A549 (cell line): ENCODE data around the gene KLHL36.

Source experiments
- MAX ChIP-seq: IDR thresholded peaks from 2 replicates; pipeline ENCODE4 v1.6.1; 2012
- RCOR1 ChIP-seq: fragments of 150-350 bp; IDR thresholded peaks from 2 replicates; pipeline ENCODE4 v1.6.1; 2014; ENCODE audit warnings: antibody characterized with exemption, low read length, low read depth
- REST ChIP-seq: fragments of 200-600 bp; sonication (generic); IDR thresholded peaks from 2 replicates; pipeline ENCODE4 v1.6.1; 2016; ENCODE audit warnings: antibody characterized with exemption, mild to moderate bottlenecking, moderate library complexity
- TF ChIP-seq, protein P1 (sequence below): fragments of >200 bp; sonication (Bioruptor Twin); formaldehyde crosslinking; IDR thresholded peaks from 3 replicates; pipeline ENCODE4 v1.5.1; 2016

GRCh38 chr16:84633622-84634021 is 14.7 kb upstream of the KLHL36 start:
- TF ChIP-seq REST, result no peak
- TF ChIP-seq, protein P1, sequence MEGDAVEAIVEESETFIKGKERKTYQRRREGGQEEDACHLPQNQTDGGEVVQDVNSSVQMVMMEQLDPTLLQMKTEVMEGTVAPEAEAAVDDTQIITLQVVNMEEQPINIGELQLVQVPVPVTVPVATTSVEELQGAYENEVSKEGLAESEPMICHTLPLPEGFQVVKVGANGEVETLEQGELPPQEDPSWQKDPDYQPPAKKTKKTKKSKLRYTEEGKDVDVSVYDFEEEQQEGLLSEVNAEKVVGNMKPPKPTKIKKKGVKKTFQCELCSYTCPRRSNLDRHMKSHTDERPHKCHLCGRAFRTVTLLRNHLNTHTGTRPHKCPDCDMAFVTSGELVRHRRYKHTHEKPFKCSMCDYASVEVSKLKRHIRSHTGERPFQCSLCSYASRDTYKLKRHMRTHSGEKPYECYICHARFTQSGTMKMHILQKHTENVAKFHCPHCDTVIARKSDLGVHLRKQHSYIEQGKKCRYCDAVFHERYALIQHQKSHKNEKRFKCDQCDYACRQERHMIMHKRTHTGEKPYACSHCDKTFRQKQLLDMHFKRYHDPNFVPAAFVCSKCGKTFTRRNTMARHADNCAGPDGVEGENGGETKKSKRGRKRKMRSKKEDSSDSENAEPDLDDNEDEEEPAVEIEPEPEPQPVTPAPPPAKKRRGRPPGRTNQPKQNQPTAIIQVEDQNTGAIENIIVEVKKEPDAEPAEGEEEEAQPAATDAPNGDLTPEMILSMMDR, result no peak
- TF ChIP-seq MAX, result no peak
- no peak for TF ChIP-seq RCOR1
